Aorta (tissue), 5 donors: ENCODE results near the gene RAD23A. TPM values are rescaled to one million over a fixed set of nuclear protein-coding genes. Genes with fewer than 3 reads are reported as not detected.

Source experiments
- ATAC-seq: fragments of 200-7000 bp; cut with Tn5 transposase; one replicate; pipeline ENCODE4 v1.9.1; 2022; ENCODE audit warnings: moderate library complexity; ENCODE audit not compliant: low FRiP score
- DNase-seq, 2 donors: peaks; one replicate each; pipeline ENCODE4 v3.0.0-alpha.2; 2020
- H3K27ac ChIP-seq, 2 donors: one replicate each; pipeline ENCODE4 v1.5.1; 2013; ENCODE audit warnings: low read length in 2 of 2, mild to moderate bottlenecking in 2 of 2, moderate library complexity in 2 of 2, control low read depth in 1 of 2, inconsistent platforms in 1 of 2, low read depth in 1 of 2
- H3K27me3 ChIP-seq, 2 donors: one replicate each; pipeline ENCODE4 v1.6.1; 2013; ENCODE audit warnings: control low read depth in 1 of 2, low read length in 1 of 2, mild to moderate bottlenecking in 1 of 2, moderate library complexity in 1 of 2; ENCODE audit not compliant: insufficient read depth in 2 of 2, control insufficient read depth in 1 of 2
- H3K36me3 ChIP-seq, 2 donors: one replicate each; pipeline ENCODE4 v1.6.1; 2013; ENCODE audit warnings: control low read depth in 1 of 2, low read length in 1 of 2, mild to moderate bottlenecking in 1 of 2; ENCODE audit not compliant: insufficient read depth in 2 of 2, control insufficient read depth in 1 of 2
- H3K4me1 ChIP-seq, 2 donors: one replicate each; pipeline ENCODE4 v1.6.1; 2013; ENCODE audit warnings: low read length in 2 of 2, control low read depth in 1 of 2, mild to moderate bottlenecking in 1 of 2, moderate library complexity in 1 of 2; ENCODE audit not compliant: insufficient read depth in 2 of 2, control insufficient read depth in 1 of 2
- H3K4me3 ChIP-seq, 2 donors: one replicate each; pipeline ENCODE4 v1.5.1; 2013; ENCODE audit warnings: low read length in 2 of 2, control low read depth in 1 of 2, mild to moderate bottlenecking in 1 of 2
- H3K9me3 ChIP-seq: one replicate; pipeline ENCODE4 v1.6.1; 2013; ENCODE audit warnings: mild to moderate bottlenecking, low read length; ENCODE audit not compliant: control insufficient read depth
- WGBS, 2 donors: extraction: QIAGEN DNeasy Blood & Tissue Kit; methylation state at CpG; one replicate each; pipeline ENCODE4 v1.1.7; 2013; 5-methylcytosine and 5-hydroxymethylcytosine counted together
- intact Hi-C, 2 donors: fragments of 100-400 bp; cut with DNase I; formaldehyde crosslinking; loops; one replicate each; pipeline versions ENCODE4 v1.14.2 to v1.15.0; 2022
- polyA plus RNA-seq, 2 donors: library from polyadenylated mRNA; stranded (reverse); fragments of 200-250 nt; gene quantifications; one replicate each; pipeline ENCODE4 v1.2.3, GENCODE V29; 2013
- total RNA-seq, 2 donors: library from RNA; stranded (reverse); fragmentation: NEBNext Ultra II Directional; extraction: Animal tissue kit (Norgen Biotek cat#: 25700); gene quantifications; one replicate each; pipeline ENCODE4 v1.2.1, GENCODE V29; 2021
- donor health status: healthy with polysubstance abuse.
- donor health status: Bipolar disorder and iron deficiency.
- donor health status: DM: no; HTN: no; CAD: no.
- donor health status: DM: no; HTN: no; CAD: no.
- donor health status: DM: yes; HTN: yes; CAD: no.

Gene RAD23A
- total and polyA plus RNA-seq, 4 donors: 72.4 to 154 (median 93.5) TPM

- intact Hi-C loops: no loop called here
- H3K4me1 ChIP-seq: no peaks in the 10 kb centered on the region
- no peak overlapping the region for H3K4me3 ChIP-seq
- ATAC-seq (no peak), DNase-seq (no peak)
- H3K36me3 ChIP-seq: peaks cover 3 to 5% of the 10 kb centered on the region in 2 donors
- 83 to 84% methylated on average over 7 of the region's 7 CpGs for WGBS, 2 donors
- no peak overlapping the region for H3K27ac ChIP-seq
- no peaks in the 10 kb centered on the region for H3K9me3 ChIP-seq
- no peaks in the 10 kb centered on the region for H3K27me3 ChIP-seq
These were observed 9.1 kb upstream of the RAD23A start for GRCh38 chr19:12936582-12936981.

GRCh38 chr19:12937093-12937926 lies 8.4 kb upstream of the RAD23A start:
- no peak overlapping the region for H3K27ac ChIP-seq
- H3K4me1 ChIP-seq: no peaks in the 10 kb centered on the region
- no peak overlapping the region for H3K4me3 ChIP-seq
- H3K36me3 ChIP-seq: peaks cover 5% of the 10 kb centered on the region in 2 donors
- ATAC-seq (no peak), DNase-seq (peak in 1 of 2 donors; percentile 74)
- intact Hi-C loops: no loop called here
- H3K27me3 ChIP-seq: no peaks in the 10 kb centered on the region
- no peaks in the 10 kb centered on the region for H3K9me3 ChIP-seq
- WGBS, 2 donors: 18 to 20% methylated on average over 23 of the region's 23 CpGs

GRCh38 chr19:12937927-12938778 lies 7.5 kb upstream of the RAD23A start, which contains the start of gene CALR:
CALR (plus strand) TSS chr19:12938609; CDS start chr19:12938680, 71 bp downstream.
- Histone ChIP-seq H3K36me3 (peaks cover 5% of the 10 kb centered on the region in 2 donors), H3K27ac (peak within 1 kb of the TSS in 1 of 2 donors; percentile 35), H3K27me3 (no peaks in the 10 kb centered on the region), H3K4me3 (peak within 1 kb of the TSS; percentile 19 to 88), H3K4me1 (no peaks in the 10 kb centered on the region), H3K9me3 (no peaks in the 10 kb centered on the region)
- ATAC-seq: peak; percentile 96
- DNase-seq: peak; percentile 100
- 0 to 1% methylated on average over 55 to 63 of the region's 63 CpGs for WGBS, 2 donors
- intact Hi-C loops: no loop called here

GRCh38 chr19:12938779-12939601 lies 6.7 kb upstream of the RAD23A start:
- H3K27me3 ChIP-seq: no peaks in the 10 kb centered on the region
- H3K27ac ChIP-seq: peak overlapping the region in 1 of 2 donors; percentile 35
- peak in 1 of 2 donors; percentile 65 for DNase-seq
- 0% methylated on average over 54 of the region's 54 CpGs for WGBS, 2 donors
- ATAC-seq: peak; percentile 46
- intact Hi-C loops: no loop called here
- peaks cover 8% of the 10 kb centered on the region in 2 donors for H3K36me3 ChIP-seq
- H3K9me3 ChIP-seq: no peaks in the 10 kb centered on the region
- H3K4me3 ChIP-seq: peak overlapping the region; percentile 19 to 88
- no peaks in the 10 kb centered on the region for H3K4me1 ChIP-seq

GRCh38 chr19:12939975-12940423 lies 5.7 kb upstream of the RAD23A start:
- Histone ChIP-seq H3K4me1 (no peaks in the 10 kb centered on the region), H3K27me3 (no peaks in the 10 kb centered on the region), H3K27ac (no peak overlapping the region), H3K4me3 (no peak overlapping the region), H3K9me3 (no peaks in the 10 kb centered on the region), H3K36me3 (peaks cover 8% of the 10 kb centered on the region in 2 donors)
- ATAC-seq (no peak), DNase-seq (no peak)
- WGBS, 2 donors: 59 to 64% methylated on average over 10 of the region's 10 CpGs
- intact Hi-C loops: no loop called here

GRCh38 chr19:12940897-12941296 lies 4.8 kb upstream of the RAD23A start:
- Histone ChIP-seq H3K4me1 (no peaks in the 10 kb centered on the region), H3K9me3 (no peaks in the 10 kb centered on the region), H3K27me3 (no peaks in the 10 kb centered on the region), H3K4me3 (no peak overlapping the region), H3K36me3 (peaks cover 8% of the 10 kb centered on the region in 2 donors), H3K27ac (no peak overlapping the region)
- intact Hi-C loops: no loop called here
- WGBS, 2 donors: 57 to 77% methylated on average over 2 of the region's 2 CpGs
- ATAC-seq (no peak), DNase-seq (no peak)

- intact Hi-C loops: no loop called here
- no peak overlapping the region for H3K4me3 ChIP-seq
- no peaks in the 10 kb centered on the region for H3K9me3 ChIP-seq
- H3K27me3 ChIP-seq: no peaks in the 10 kb centered on the region
- peaks cover 8 to 12% of the 10 kb centered on the region in 2 donors for H3K36me3 ChIP-seq
- no peak overlapping the region for H3K27ac ChIP-seq
- ATAC-seq: no peak
- H3K4me1 ChIP-seq: no peaks in the 10 kb centered on the region
- WGBS, 2 donors: 72 to 77% methylated on average over 18 of the region's 18 CpGs
- DNase-seq: no peak
These were observed 2.1 kb upstream of the RAD23A start for GRCh38 chr19:12943437-12944044.
